Esophagus muscularis mucosa (tissue), 4 donors: Measurements from ENCODE around the gene LRRC4C. TPM values are rescaled to one million over a fixed set of nuclear protein-coding genes. Genes with fewer than 3 reads are reported as not detected.
"Not testable (repeated sequence)": the region's sequence is repeated elsewhere in the genome, so short reads cannot be mapped to it uniquely, and the experiment has no call there.

Experiments
- DNase-seq: peaks from one replicate; pipeline ENCODE4 v3.0.0-alpha.2; 2017; ENCODE audit errors: extremely low spot score
- H3K27ac ChIP-seq, 4 donors: fragments of 200-600 bp; sonication (generic); replicated peaks in 1 of 4; 1 replicate in 3 of 4; 2 replicates in 1 of 4; pipeline ENCODE4 v1.5.1; 2016 to 2019; ENCODE audit warnings: mild to moderate bottlenecking in 1 of 4
- H3K27me3 ChIP-seq, 4 donors: fragments of 200-600 bp; sonication (generic); one replicate each; pipeline versions ENCODE4 v1.5.1 to v1.6.0; 2016 to 2019
- H3K36me3 ChIP-seq, 4 donors: fragments of 200-600 bp; sonication (generic); one replicate each; pipeline ENCODE4 v1.5.1; 2016 to 2019
- H3K4me1 ChIP-seq, 4 donors: fragments of 200-600 bp; sonication (generic); one replicate each; pipeline ENCODE4 v1.5.1; 2016 to 2019
- H3K4me3 ChIP-seq, 4 donors: fragments of 200-600 bp; sonication (generic); 1 replicate in 2 of 4; 2 replicates in 2 of 4; pipeline ENCODE4 v1.5.1; 2016 to 2019; ENCODE audit warnings: mild to moderate bottlenecking in 4 of 4, moderate library complexity in 1 of 4
- H3K9me3 ChIP-seq, 4 donors: fragments of 200-600 bp; sonication (generic); 1 replicate in 3 of 4; 2 replicates in 1 of 4; pipeline ENCODE4 v1.5.1; 2016 to 2019
- CTCF ChIP-seq, 3 experiments: fragments of 200-600 bp in 2 of 3; fragments of 450-650 bp in 1 of 3; sonication (generic) in 2 of 3; IDR thresholded peaks; one replicate each; pipeline ENCODE4 v1.5.1; 2017 to 2019; ENCODE audit warnings: antibody characterized with exemption in 3 of 3, mild to moderate bottlenecking in 2 of 3, moderate library complexity in 1 of 3
- EP300 ChIP-seq: sonication (generic); formaldehyde crosslinking; IDR thresholded peaks from one replicate; pipeline ENCODE4 v1.6.1; 2017; ENCODE audit warnings: antibody characterized with exemption
- POLR2A ChIP-seq: fragments of 450-650 bp; IDR thresholded peaks from one replicate; pipeline ENCODE4 v1.6.1; 2017; ENCODE audit warnings: antibody characterized with exemption, moderate library complexity, mild to moderate bottlenecking, low read depth
- POLR2AphosphoS5 ChIP-seq, 2 donors: sonication (generic); formaldehyde crosslinking; IDR thresholded peaks; one replicate each; pipeline ENCODE4 v1.6.1; 2017; ENCODE audit warnings: antibody characterized with exemption in 2 of 2
- WGBS: methylation state at CpG from one replicate; pipeline ENCODE4 v1.1.5; 2018; 5-methylcytosine and 5-hydroxymethylcytosine counted together
- intact Hi-C: fragments of 100-400 bp; cut with DNase I; formaldehyde crosslinking; loops from one replicate; pipeline ENCODE4 v1.15.1; 2023
- total RNA-seq, 4 donors: library from RNA; depleted of rRNA; stranded (reverse); fragments of >200 nt; gene quantifications; one replicate each; pipeline versions ENCODE4 v1.1.0 to v1.2.1, GENCODE V29; 2016

Gene LRRC4C
- total RNA-seq, 4 donors from 2014 or later: 1.2 to 4.0 (median 2.2) TPM

DNA sequence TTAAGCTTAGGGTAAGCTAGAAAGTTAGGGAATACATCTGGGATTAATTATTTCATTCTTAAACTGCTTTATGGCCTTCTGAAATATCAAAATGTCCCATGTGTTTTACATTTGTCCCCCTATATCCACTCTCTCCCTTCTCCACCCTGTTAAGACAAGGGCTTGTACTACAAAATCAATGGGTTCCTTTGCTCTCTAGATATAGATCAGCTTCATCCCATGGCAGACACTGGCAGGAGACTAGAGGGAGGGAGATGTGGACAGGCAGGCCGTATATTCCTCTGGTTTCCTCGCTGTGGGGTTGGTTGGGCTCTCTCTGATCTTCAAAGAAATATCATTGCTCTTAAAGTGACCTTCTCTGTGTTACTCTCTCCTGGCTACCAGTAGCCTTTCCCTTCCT lies 1281.0 kb downstream of the LRRC4C start:
- no peaks in the 10 kb centered on the region for H3K36me3 ChIP-seq
- H3K4me3 ChIP-seq: no peak overlapping the region
- no peaks in the 10 kb centered on the region for H3K9me3 ChIP-seq
- no peak for DNase-seq
- no peak for TF ChIP-seq EP300
- TF ChIP-seq CTCF (IDR thresholded peaks at IDR 0.05): no peak
- no peak for TF ChIP-seq POLR2AphosphoS5 (IDR thresholded peaks at IDR 0.05)
- intact Hi-C loops: no loop called here
- no peaks in the 10 kb centered on the region for H3K27me3 ChIP-seq
- H3K27ac ChIP-seq: no peak overlapping the region
- 87% methylated on average over 2 of the region's 2 CpGs for WGBS
- H3K4me1 ChIP-seq: no peaks in the 10 kb centered on the region

DNA sequence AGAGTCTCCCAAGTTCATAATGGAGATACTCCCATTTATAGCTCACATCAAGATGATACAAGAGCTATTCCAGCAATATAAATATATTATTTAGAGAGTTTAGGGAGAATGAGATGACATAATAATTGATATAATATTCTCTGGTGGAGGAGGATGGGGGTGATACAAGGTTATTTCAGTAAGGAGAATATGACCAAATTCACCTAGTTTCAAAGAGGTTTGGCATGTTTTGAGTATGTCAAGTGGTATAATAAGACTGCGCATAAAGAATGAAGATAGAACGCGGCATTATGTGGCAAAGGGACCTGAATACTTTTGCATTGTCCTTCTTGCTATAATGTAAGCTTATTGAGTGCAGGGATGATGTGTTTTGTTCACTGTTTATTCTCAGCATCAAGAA lies 1283.5 kb downstream of the LRRC4C start:
- WGBS: 98% methylated on average over 3 of the region's 3 CpGs
- TF ChIP-seq POLR2AphosphoS5 (IDR thresholded peaks at IDR 0.05): no peak
- TF ChIP-seq EP300: no peak
- H3K27me3 ChIP-seq: no peaks in the 10 kb centered on the region
- H3K27ac ChIP-seq: no peak overlapping the region
- no peak overlapping the region for H3K4me3 ChIP-seq
- intact Hi-C loops: no loop called here
- H3K36me3 ChIP-seq: no peaks in the 10 kb centered on the region
- DNase-seq: no peak
- H3K9me3 ChIP-seq: no peaks in the 10 kb centered on the region
- H3K4me1 ChIP-seq: no peaks in the 10 kb centered on the region

DNA sequence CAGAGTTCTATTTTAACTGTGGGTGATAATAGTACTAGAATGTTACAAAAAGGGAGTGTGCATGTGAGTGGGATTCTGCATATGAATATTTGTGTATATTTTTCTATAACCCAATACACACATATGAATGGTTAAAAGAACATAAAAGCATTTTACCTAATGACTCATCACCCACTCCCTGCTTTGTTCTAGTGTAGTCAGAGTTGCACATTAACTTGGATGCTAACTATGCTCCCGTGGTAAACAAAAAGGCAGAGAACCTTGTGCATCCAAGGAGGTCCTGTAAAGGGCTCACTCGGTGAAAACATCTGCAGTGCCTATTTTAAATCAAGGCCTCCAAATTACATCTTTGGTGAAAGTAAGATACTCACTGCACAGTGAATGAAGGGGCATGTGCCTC lies 1289.4 kb downstream of the LRRC4C start:
- Histone ChIP-seq H3K9me3 (peaks cover 0 to 5% (median 0%) of the 10 kb centered on the region in 4 donors), H3K27ac (no peak overlapping the region), H3K4me3 (no peak overlapping the region), H3K4me1 (no peaks in the 10 kb centered on the region), H3K36me3 (no peaks in the 10 kb centered on the region), H3K27me3 (no peaks in the 10 kb centered on the region)
- TF ChIP-seq POLR2AphosphoS5 (IDR thresholded peaks at IDR 0.05) (no peak), POLR2A (no peak), CTCF (IDR thresholded peaks at IDR 0.05) (no peak), EP300 (no peak)
- WGBS: 81% methylated on average over 2 of the region's 2 CpGs
- DNase-seq: no peak
- intact Hi-C loops: no loop called here

DNA sequence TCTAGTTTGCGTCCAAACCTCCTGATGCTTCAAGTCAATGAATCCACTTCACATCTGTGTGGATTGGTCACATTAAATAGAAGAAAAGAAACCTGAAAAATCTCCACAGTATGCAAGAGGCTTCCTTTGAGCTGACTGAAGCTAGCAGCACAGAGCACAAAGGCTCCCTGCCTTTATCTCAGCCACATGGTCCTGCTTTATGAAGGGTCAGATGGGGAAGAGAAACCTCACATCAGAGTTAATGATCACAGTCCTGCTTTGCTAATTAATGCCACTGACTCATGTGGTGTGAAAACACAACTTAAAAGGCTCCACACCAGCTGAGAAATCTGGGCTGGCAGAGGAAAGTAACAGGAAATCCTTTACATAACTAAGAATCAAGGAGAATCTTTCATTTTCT lies 1291.0 kb downstream of the LRRC4C start:
- H3K9me3 ChIP-seq: peaks cover 0 to 5% (median 0%) of the 10 kb centered on the region in 4 donors
- 85% methylated on average over 1 of the region's 1 CpG for WGBS
- no peaks in the 10 kb centered on the region for H3K36me3 ChIP-seq
- no peak overlapping the region for H3K4me3 ChIP-seq
- intact Hi-C loops: no loop called here
- no peaks in the 10 kb centered on the region for H3K4me1 ChIP-seq
- H3K27me3 ChIP-seq: no peaks in the 10 kb centered on the region
- H3K27ac ChIP-seq: no peak overlapping the region
- TF ChIP-seq EP300 (no peak), POLR2A (no peak), POLR2AphosphoS5 (IDR thresholded peaks at IDR 0.05) (no peak), CTCF (IDR thresholded peaks at IDR 0.05) (no peak)
- DNase-seq: no peak

DNA sequence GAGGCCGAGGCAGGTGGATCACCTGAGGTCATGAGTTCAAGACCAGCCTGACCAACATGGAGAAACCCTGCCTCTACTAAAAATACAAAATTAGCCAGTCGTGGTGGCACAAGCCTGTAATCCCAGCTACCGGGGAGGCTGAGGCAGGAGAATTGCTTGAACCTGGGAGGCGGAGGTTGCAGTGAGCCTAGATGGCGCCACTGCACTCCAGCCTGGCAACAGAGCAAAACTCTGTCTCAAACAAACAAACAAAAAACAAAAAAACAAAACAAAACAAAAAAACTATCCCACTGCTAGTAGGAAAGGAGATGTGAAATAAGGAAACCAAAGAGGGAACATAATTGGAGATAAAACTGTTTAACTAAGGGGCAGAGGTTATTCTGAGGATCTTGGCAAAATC lies 1291.6 kb downstream of the LRRC4C start:
- H3K27ac ChIP-seq, H3K27me3 ChIP-seq, H3K4me1 ChIP-seq, H3K4me3 ChIP-seq, H3K36me3 ChIP-seq, intact Hi-C loops, H3K9me3 ChIP-seq, DNase-seq: not testable (repeated sequence)
- 91% methylated on average over 5 of the region's 5 CpGs for WGBS

DNA sequence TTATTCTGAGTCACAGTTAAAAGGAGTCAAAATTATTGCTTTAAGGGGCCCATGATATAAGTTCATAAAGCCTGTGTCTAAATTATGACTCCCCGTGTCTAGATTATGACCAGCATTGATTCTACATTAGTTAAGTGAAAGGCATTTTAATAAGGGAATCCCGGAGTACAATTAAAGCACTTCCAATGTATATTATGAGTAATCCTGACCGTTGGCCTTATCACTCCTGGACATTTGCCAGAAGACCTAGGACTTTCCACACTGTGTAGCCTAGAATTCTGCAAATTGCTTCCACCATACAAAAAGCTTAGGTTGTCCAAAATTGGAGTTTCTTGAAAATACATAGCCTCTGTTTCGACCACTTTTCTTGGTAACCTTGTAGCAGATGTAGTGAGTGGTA lies 1292.6 kb downstream of the LRRC4C start:
- no peak for DNase-seq
- H3K9me3 ChIP-seq: peaks cover 0 to 5% (median 0%) of the 10 kb centered on the region in 4 donors
- intact Hi-C loops: no loop called here
- 70% methylated on average over 4 of the region's 4 CpGs for WGBS
- H3K4me1 ChIP-seq: no peaks in the 10 kb centered on the region
- H3K4me3 ChIP-seq: no peak overlapping the region
- no peaks in the 10 kb centered on the region for H3K36me3 ChIP-seq
- no peak overlapping the region for H3K27ac ChIP-seq
- no peak for TF ChIP-seq CTCF (IDR thresholded peaks at IDR 0.05)
- no peak for TF ChIP-seq POLR2A
- TF ChIP-seq EP300: no peak
- TF ChIP-seq POLR2AphosphoS5 (IDR thresholded peaks at IDR 0.05): no peak
- H3K27me3 ChIP-seq: no peaks in the 10 kb centered on the region
